Stromal cell of bone marrow (primary cell): Measurements from ENCODE around the gene RDH8.

ENCODE experiments used
- DNase-seq: peaks from one replicate; pipeline ENCODE4 v3.0.0-alpha.2; 2012; ENCODE audit warnings: low read depth

The RDH8 gene

GRCh38 chr19:10037809-10038208, 24.5 kb downstream of the RDH8 start:
- DNase-seq: no peak

- DNase-seq: no peak
Measured at GRCh38 chr19:10043286-10043927, 30.1 kb downstream of the RDH8 start.

GRCh38 chr19:10044390-10044789, 31.1 kb downstream of the RDH8 start:
- DNase-seq: no peak

GRCh38 chr19:10045371-10045770, 32.1 kb downstream of the RDH8 start:
- no peak for DNase-seq

GRCh38 chr19:10049626-10050025, 36.3 kb downstream of the RDH8 start:
- DNase-seq: no peak

- no peak for DNase-seq
Measured at GRCh38 chr19:10052602-10053360, 39.5 kb downstream of the RDH8 start.

GRCh38 chr19:10061717-10062310, 48.5 kb downstream of the RDH8 start:
- no peak for DNase-seq

- no peak for DNase-seq
Measured at GRCh38 chr19:10068205-10068604, 54.9 kb downstream of the RDH8 start.

- peak; percentile 17 for DNase-seq
Measured at GRCh38 chr19:10069046-10069445, 55.8 kb downstream of the RDH8 start.

- no peak for DNase-seq
Measured at GRCh38 chr19:10070730-10071446, 57.6 kb downstream of the RDH8 start.
